CD4-positive, alpha-beta memory T cell (primary cell): Measurements from ENCODE around the gene FADD. TPM values are rescaled to one million over a fixed set of nuclear protein-coding genes. Genes with fewer than 3 reads are reported as not detected.

ENCODE experiments used
- CTCF ChIA-PET: fragments of 350-600 bp; sonication (Branson Sonifier 250); formaldehyde crosslinking; loops from one replicate; lab custom pipeline; 2021; ENCODE audit warnings: inconsistent platforms; ENCODE audit not compliant: partially characterized antibody; lab: Charles Lee
- POLR2A ChIA-PET: fragments of 350-600 bp; sonication (Branson Sonifier 250); formaldehyde crosslinking; loops from one replicate; lab custom pipeline; 2021; ENCODE audit not compliant: partially characterized antibody; lab: Charles Lee
- DNase-seq, 5 donors: peaks; one replicate each; pipeline versions ENCODE4 v3.0.0 to v3.0.0-alpha.2; 2020 to 2022; ENCODE audit warnings: mixed read lengths in 1 of 5
- H3K27ac ChIP-seq: one replicate; pipeline ENCODE4 v1.7.0; 2013; ENCODE audit warnings: low read depth, low read length
- H3K27me3 ChIP-seq: 2 replicates; pipeline ENCODE4 v1.7.0; 2013; ENCODE audit warnings: mild to moderate bottlenecking, low read length, moderate library complexity; ENCODE audit not compliant: insufficient read depth
- H3K36me3 ChIP-seq: 2 replicates; pipeline ENCODE4 v1.7.0; 2013; ENCODE audit warnings: mild to moderate bottlenecking, low read length, moderate library complexity; ENCODE audit not compliant: insufficient read depth
- H3K4me1 ChIP-seq: 2 replicates; pipeline ENCODE4 v1.7.0; 2013; ENCODE audit warnings: mild to moderate bottlenecking, low read length, moderate library complexity; ENCODE audit not compliant: insufficient read depth
- H3K4me3 ChIP-seq, 2 donors: one replicate each; pipeline ENCODE4 v1.7.0; 2013; ENCODE audit warnings: low read length in 2 of 2, mild to moderate bottlenecking in 1 of 2
- H3K9me3 ChIP-seq, 2 donors: one replicate each; pipeline ENCODE4 v1.7.0; 2013; ENCODE audit warnings: low read length in 2 of 2, control low read depth in 1 of 2; ENCODE audit not compliant: control insufficient read depth in 1 of 2
- H3K27ac Mint-ChIP-seq, 7 donors: one replicate each; pipeline ENCODE4 v1.8.0; 2020 to 2021; ENCODE audit warnings: mixed read lengths in 7 of 7, mild to moderate bottlenecking in 6 of 7, inconsistent platforms in 3 of 7, moderate library complexity in 3 of 7
- H3K27me3 Mint-ChIP-seq, 2 donors: one replicate each; pipeline ENCODE4 v1.8.0; 2020 to 2021; ENCODE audit warnings: mixed read lengths in 2 of 2
- H3K36me3 Mint-ChIP-seq, 2 donors: one replicate each; pipeline ENCODE4 v1.8.0; 2020 to 2021; ENCODE audit warnings: mixed read lengths in 2 of 2, inconsistent platforms in 1 of 2, mild to moderate bottlenecking in 1 of 2
- H3K4me1 Mint-ChIP-seq, 4 donors: one replicate each; pipeline ENCODE4 v1.8.0; 2020 to 2021; ENCODE audit warnings: mixed read lengths in 4 of 4, mild to moderate bottlenecking in 1 of 4
- H3K4me3 Mint-ChIP-seq, 8 donors: one replicate each; pipeline ENCODE4 v1.8.0; 2020 to 2021; ENCODE audit warnings: mixed read lengths in 8 of 8, mild to moderate bottlenecking in 7 of 8, moderate library complexity in 6 of 8, inconsistent platforms in 3 of 8
- H3K9me3 Mint-ChIP-seq, 8 donors: one replicate each; pipeline ENCODE4 v1.8.0; 2020 to 2021; ENCODE audit warnings: mixed read lengths in 8 of 8, mild to moderate bottlenecking in 5 of 8, inconsistent platforms in 3 of 8, moderate library complexity in 1 of 8
- intact Hi-C: fragments of 100-400 bp; cut with micrococcal nuclease; formaldehyde crosslinking; loops from one replicate; pipeline ENCODE4 v1.15.1; 2023
- polyA plus RNA-seq, 2 donors: library from polyadenylated mRNA; unstranded; fragments of 300-500 nt; fragmentation: Illumina TruSeq; gene quantifications; one replicate each; pipeline ENCODE4 v1.2.3, GENCODE V29; 2021
- total RNA-seq, 2 experiments: library from RNA; stranded (reverse); gene quantifications; one replicate each; pipeline ENCODE4 v1.2.3, GENCODE V29; 2021

Gene FADD
- total RNA-seq (10 to 100 TPM; 43.6 to 48.0 TPM), polyA plus RNA-seq (10 to 100 TPM; 19.2 to 24.7 TPM)

- DNase-seq, result peak; percentile 90 to 92 (median 90)
- no peaks in the 10 kb centered on the region for H3K27me3 ChIP-seq
- POLR2A ChIA-PET, result interaction anchor here (0.5 to 2.1 kb wide), 5 partner anchors 9 to 70 kb away, joined by 3 to 22 read pairs (median 3); partner anchors contain the start of gene PPFIA1
- no peaks in the 10 kb centered on the region for H3K27me3 Mint-ChIP-seq
- peak within 1 kb of the TSS; percentile 91 to 97 (median 96) for H3K4me3 Mint-ChIP-seq
- peak within 1 kb of the TSS; percentile 95 to 100 (median 98) for H3K27ac Mint-ChIP-seq
- peak within 1 kb of the TSS; percentile 95 for H3K27ac ChIP-seq
- intact Hi-C loops, result loop anchor here (1.0 to 5.0 kb wide), 3 partner anchors 67 to 1249 kb away; partner anchors contain the start of genes LTO1, NADSYN1 and PPFIA1
- H3K36me3 Mint-ChIP-seq, result peaks cover 17 to 43% of the 10 kb centered on the region in 2 donors
- peak within 1 kb of the TSS; percentile 90 to 100 for H3K4me3 ChIP-seq
- no peaks in the 10 kb centered on the region for H3K9me3 Mint-ChIP-seq
- peaks cover 24 to 51% (median 36%) of the 10 kb centered on the region in 4 donors for H3K4me1 Mint-ChIP-seq
- peaks cover 48% of the 10 kb centered on the region for H3K4me1 ChIP-seq
- H3K9me3 ChIP-seq, result no peaks in the 10 kb centered on the region
- CTCF ChIA-PET, result interaction anchor here (1.0 kb wide), 1 partner anchor 65 kb away, joined by 3 read pairs; no protein-coding TSS in a partner anchor
- peaks cover 25% of the 10 kb centered on the region for H3K36me3 ChIP-seq
Observed at GRCh38 chr11:70202920-70203750, at the start of gene FADD. FADD (plus strand) TSS chr11:70203296; CDS start chr11:70203460, 164 bp downstream.

- intact Hi-C loops, result no loop called here
- POLR2A ChIA-PET, result no interaction called here
- Histone ChIP-seq H3K4me3 (no peak overlapping the region), H3K4me1 (no peaks in the 10 kb centered on the region), H3K27ac (no peak overlapping the region), H3K9me3 (no peaks in the 10 kb centered on the region), H3K36me3 (no peaks in the 10 kb centered on the region), H3K27me3 (no peaks in the 10 kb centered on the region)
- H3K4me3 Mint-ChIP-seq, result no peak overlapping the region
- H3K9me3 Mint-ChIP-seq, result no peaks in the 10 kb centered on the region
- no peaks in the 10 kb centered on the region for H3K4me1 Mint-ChIP-seq
- H3K36me3 Mint-ChIP-seq, result no peaks in the 10 kb centered on the region
- DNase-seq, result no peak
- CTCF ChIA-PET, result no interaction called here
- H3K27ac Mint-ChIP-seq, result no peak overlapping the region
- H3K27me3 Mint-ChIP-seq, result peaks cover 5 to 6% of the 10 kb centered on the region in 2 donors
Observed at GRCh38 chr11:70155386-70155785, 47.7 kb upstream of the FADD start.

- DNase-seq, result no peak
- H3K9me3 ChIP-seq, result no peaks in the 10 kb centered on the region
- Mint-ChIP-seq H3K4me1 (no peaks in the 10 kb centered on the region), H3K9me3 (no peaks in the 10 kb centered on the region), H3K36me3 (no peaks in the 10 kb centered on the region), H3K27ac (no peak overlapping the region), H3K27me3 (peaks cover 4 to 5% of the 10 kb centered on the region in 2 donors), H3K4me3 (no peak overlapping the region)
- H3K4me3 ChIP-seq, result no peak overlapping the region
- CTCF ChIA-PET, result interaction anchor here (0.7 kb wide), 1 partner anchor 8 kb away, joined by 3 read pairs; no protein-coding TSS in a partner anchor
- H3K4me1 ChIP-seq, result no peaks in the 10 kb centered on the region
- intact Hi-C loops, result no loop called here
- no peak overlapping the region for H3K27ac ChIP-seq
- POLR2A ChIA-PET, result no interaction called here
- H3K36me3 ChIP-seq, result no peaks in the 10 kb centered on the region
- H3K27me3 ChIP-seq, result no peaks in the 10 kb centered on the region
Observed at GRCh38 chr11:70156291-70157037, 46.6 kb upstream of the FADD start.

- POLR2A ChIA-PET, result no interaction called here
- no peaks in the 10 kb centered on the region for H3K9me3 ChIP-seq
- H3K27ac Mint-ChIP-seq, result no peak overlapping the region
- H3K4me3 Mint-ChIP-seq, result no peak overlapping the region
- H3K36me3 ChIP-seq, result no peaks in the 10 kb centered on the region
- H3K9me3 Mint-ChIP-seq, result no peaks in the 10 kb centered on the region
- no peaks in the 10 kb centered on the region for H3K27me3 ChIP-seq
- H3K36me3 Mint-ChIP-seq, result no peaks in the 10 kb centered on the region
- no peak for DNase-seq
- H3K4me3 ChIP-seq, result no peak overlapping the region
- H3K4me1 Mint-ChIP-seq, result no peaks in the 10 kb centered on the region
- no peak overlapping the region for H3K27ac ChIP-seq
- CTCF ChIA-PET, result no interaction called here
- no peaks in the 10 kb centered on the region for H3K4me1 ChIP-seq
- intact Hi-C loops, result no loop called here
- peaks cover 2 to 10% of the 10 kb centered on the region in 2 donors for H3K27me3 Mint-ChIP-seq
Observed at GRCh38 chr11:70158201-70158600, 44.9 kb upstream of the FADD start.

GRCh38 chr11:70158757-70159389 is 44.2 kb upstream of the FADD start:
- CTCF ChIA-PET, result no interaction called here
- Histone ChIP-seq H3K36me3 (no peaks in the 10 kb centered on the region), H3K4me1 (no peaks in the 10 kb centered on the region), H3K27ac (no peak overlapping the region), H3K27me3 (no peaks in the 10 kb centered on the region), H3K4me3 (no peak overlapping the region), H3K9me3 (no peaks in the 10 kb centered on the region)
- Mint-ChIP-seq H3K36me3 (no peaks in the 10 kb centered on the region), H3K9me3 (no peaks in the 10 kb centered on the region), H3K4me3 (no peak overlapping the region), H3K27ac (no peak overlapping the region), H3K27me3 (peaks cover 2 to 12% of the 10 kb centered on the region in 2 donors), H3K4me1 (no peaks in the 10 kb centered on the region)
- intact Hi-C loops, result no loop called here
- no peak for DNase-seq
- POLR2A ChIA-PET, result no interaction called here

GRCh38 chr11:70159627-70160570 is 43.2 kb upstream of the FADD start:
- ChIA-PET POLR2A (no interaction called here), CTCF (no interaction called here)
- Mint-ChIP-seq H3K27ac (no peak overlapping the region), H3K27me3 (peaks cover 2 to 12% of the 10 kb centered on the region in 2 donors), H3K4me1 (no peaks in the 10 kb centered on the region), H3K9me3 (no peaks in the 10 kb centered on the region), H3K36me3 (no peaks in the 10 kb centered on the region), H3K4me3 (no peak overlapping the region)
- intact Hi-C loops, result no loop called here
- H3K27ac ChIP-seq, result no peak overlapping the region
- no peak for DNase-seq
- H3K27me3 ChIP-seq, result no peaks in the 10 kb centered on the region
- no peaks in the 10 kb centered on the region for H3K9me3 ChIP-seq
- H3K4me1 ChIP-seq, result no peaks in the 10 kb centered on the region
- H3K4me3 ChIP-seq, result no peak overlapping the region
- H3K36me3 ChIP-seq, result no peaks in the 10 kb centered on the region
